SH-SY5Y (cell line): ENCODE data around the gene SASH3.
A peak's percentile ranks its signal among the peaks of the same experiment; 100 is the strongest.

ENCODE experiments used
- GATA2 ChIP-seq: IDR thresholded peaks from 2 replicates; pipeline ENCODE4 v1.6.1; 2011; ENCODE audit warnings: mild to moderate bottlenecking, low read depth, low read length
- GATA3 ChIP-seq: IDR thresholded peaks from 2 replicates; pipeline ENCODE4 v1.6.1; 2011; ENCODE audit warnings: low read depth, mild to moderate bottlenecking, low read length, moderate library complexity

Gene SASH3

DNA sequence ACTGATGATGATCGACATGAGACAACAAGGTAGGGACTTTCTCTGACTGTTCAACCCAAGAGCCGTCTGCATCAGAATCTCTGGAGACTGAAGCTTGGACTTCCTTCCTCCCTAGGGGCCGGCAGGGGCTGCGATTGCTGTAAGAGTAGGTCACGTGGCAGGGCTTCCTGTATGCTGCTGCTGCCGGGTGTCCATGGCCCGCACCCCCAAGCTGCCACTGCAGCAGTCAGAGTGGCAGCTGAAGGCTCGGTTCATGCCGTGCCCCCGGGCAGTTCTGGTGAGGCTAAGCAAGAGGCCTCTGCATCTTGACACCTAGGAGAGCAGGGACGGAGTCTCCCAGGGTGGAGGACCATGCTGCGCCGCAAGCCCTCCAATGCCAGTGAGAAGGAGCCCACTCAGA is at the start of gene SASH3:
Gene SASH3, plus strand, starts transcription at position 203 of the 400 bp plus-strand sequence. Its CDS starts 149 bp downstream, at position 352.
- TF ChIP-seq GATA2 (no peak), GATA3 (no peak)

- TF ChIP-seq GATA3 (no peak), GATA2 (no peak)
Observed at GRCh38 chrX:129731228-129731627, 48.5 kb upstream of the SASH3 start.

GRCh38 chrX:129732857-129733256 is 46.9 kb upstream of the SASH3 start:
- TF ChIP-seq GATA3 (no peak), GATA2 (no peak)

DNA sequence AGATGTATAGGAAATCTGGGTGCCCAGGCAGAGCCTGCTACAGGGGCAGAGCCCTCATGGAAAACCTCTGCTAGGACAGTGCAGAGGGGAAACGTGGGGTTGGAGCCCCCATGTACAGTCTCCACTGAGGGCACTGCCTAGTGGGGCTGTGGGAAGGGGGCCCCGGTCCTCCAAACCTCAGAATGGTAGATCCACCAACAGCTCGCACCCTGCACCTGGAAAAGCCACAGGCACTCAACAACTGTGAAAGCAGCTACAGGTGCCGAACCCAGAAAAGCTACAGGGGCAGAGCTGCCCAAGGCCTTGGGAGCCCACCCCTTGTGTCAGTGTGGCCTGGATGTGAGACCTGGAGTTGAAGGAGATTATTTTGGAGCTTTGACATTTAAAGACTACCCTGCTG is 46.4 kb upstream of the SASH3 start:
- TF ChIP-seq GATA3 (no peak), GATA2 (no peak)

- TF ChIP-seq GATA3: no peak
- no peak for TF ChIP-seq GATA2
Observed at GRCh38 chrX:129736491-129736890, 43.3 kb upstream of the SASH3 start.

DNA sequence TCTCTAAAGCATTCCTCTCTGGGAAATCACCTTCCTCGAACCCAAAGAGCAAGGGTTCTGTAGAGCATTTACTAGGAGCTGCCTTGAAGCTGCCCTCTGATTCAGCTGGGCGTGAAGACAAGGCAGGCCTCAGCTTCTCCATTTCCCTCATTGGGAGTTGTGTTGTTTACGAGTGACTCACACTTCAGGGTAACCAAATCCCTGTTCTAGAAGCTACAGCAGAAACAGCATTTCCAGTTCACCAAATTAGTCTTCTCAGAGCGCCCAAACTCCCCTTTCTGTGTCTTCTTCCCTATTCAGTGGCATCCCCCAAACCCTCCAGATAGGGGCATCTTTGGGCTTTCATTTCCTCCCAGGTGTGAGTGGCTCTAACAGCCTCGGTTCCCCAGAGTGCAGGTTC is 41.8 kb upstream of the SASH3 start:
- no peak for TF ChIP-seq GATA2
- TF ChIP-seq GATA3: no peak

DNA sequence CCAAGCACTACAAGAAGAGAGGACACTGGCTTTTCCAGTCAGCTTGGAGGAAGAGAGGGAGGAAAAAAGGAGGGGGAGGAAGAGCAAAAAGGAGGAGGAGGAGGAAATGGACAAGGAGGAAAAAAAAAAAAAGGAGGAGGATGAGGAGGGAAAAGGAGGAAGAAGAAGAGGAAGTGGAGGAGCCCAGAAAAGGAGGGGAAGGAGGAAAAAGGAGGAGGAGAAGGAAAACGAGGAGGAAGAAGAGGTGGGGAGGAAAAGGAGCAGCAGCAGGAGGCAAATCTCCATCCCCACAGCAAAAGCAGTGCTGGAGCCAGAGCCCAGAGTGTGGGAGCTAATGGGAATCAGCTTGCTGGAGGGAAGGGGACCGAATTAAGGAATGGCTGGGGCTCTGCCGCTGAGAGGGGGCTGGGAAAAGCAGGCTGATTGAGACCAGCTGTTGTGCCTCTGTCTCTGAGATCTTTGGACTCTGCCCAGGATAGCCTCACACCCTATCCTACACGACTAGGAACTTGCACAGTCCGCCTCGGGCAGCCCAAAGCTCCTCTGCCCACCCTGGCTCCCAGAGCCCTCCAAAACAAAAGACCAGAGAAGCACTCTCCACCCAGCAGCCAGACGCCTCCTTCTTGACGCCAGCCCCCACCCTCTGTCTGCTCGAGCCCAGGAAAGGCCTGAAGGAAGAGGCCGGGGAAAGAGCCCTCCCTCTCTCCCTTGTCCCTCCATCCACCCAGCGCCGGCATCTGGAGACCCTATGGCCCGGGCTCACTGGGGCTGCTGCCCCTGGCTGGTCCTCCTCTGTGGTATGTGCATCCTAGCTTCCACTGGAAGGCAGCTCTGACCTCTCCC is 41.1 kb upstream of the SASH3 start, which contains the start of gene XPNPEP2:
Gene XPNPEP2, plus strand, starts transcription at position 514 of the 843 bp plus-strand sequence. Its CDS starts 235 bp downstream, at position 749.
- peak; percentile 54; the same call in 1 of the 2 replicates for TF ChIP-seq GATA2
- TF ChIP-seq GATA3: no peak

- TF ChIP-seq GATA3 (no peak), GATA2 (no peak)
Observed at GRCh38 chrX:129739578-129739977, 40.2 kb upstream of the SASH3 start.

GRCh38 chrX:129741880-129742758 is 37.6 kb upstream of the SASH3 start:
- TF ChIP-seq GATA2 (no peak), GATA3 (no peak)

DNA sequence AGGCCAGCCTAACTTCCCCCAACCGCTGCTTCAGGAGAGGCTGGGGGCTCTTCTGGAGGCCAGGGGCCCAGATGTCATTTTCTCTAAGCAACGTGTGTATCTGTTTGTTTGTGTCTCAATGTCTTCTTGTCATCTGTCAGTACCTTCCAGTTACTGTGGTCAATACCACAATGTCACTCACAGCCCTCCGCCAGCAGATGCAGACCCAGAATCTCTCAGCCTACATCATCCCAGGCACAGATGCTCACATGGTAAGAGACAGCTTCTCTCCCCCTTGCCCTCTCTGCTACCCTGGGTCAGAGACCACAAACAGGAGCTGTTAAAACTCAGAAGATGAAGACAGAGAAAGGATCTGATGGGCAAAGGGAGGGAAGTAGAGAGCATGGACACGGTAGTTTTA is 35.9 kb upstream of the SASH3 start:
- TF ChIP-seq GATA3: no peak
- TF ChIP-seq GATA2: no peak

DNA sequence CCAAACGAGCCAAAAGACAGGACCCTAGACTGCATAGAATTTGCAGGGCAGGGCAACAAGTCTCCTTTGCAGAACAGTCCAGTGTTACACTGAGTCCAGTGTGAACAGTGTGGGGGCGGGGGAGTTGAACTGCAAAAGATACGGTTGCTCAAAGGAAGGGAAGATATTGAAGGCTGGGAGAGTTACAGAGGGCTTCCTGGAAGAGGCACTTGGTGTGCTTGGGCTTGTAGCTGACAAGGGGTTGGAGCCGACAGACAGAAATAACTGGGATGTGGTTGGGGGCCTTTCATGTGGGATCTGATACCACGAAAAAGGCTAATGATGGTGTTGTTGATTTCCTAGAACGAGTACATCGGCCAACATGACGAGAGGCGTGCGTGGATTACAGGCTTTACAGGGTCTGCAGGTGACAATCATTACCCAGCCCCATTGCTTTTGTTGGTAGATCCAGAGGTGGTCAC is 34.9 kb upstream of the SASH3 start:
- no peak for TF ChIP-seq GATA2
- TF ChIP-seq GATA3: no peak

DNA sequence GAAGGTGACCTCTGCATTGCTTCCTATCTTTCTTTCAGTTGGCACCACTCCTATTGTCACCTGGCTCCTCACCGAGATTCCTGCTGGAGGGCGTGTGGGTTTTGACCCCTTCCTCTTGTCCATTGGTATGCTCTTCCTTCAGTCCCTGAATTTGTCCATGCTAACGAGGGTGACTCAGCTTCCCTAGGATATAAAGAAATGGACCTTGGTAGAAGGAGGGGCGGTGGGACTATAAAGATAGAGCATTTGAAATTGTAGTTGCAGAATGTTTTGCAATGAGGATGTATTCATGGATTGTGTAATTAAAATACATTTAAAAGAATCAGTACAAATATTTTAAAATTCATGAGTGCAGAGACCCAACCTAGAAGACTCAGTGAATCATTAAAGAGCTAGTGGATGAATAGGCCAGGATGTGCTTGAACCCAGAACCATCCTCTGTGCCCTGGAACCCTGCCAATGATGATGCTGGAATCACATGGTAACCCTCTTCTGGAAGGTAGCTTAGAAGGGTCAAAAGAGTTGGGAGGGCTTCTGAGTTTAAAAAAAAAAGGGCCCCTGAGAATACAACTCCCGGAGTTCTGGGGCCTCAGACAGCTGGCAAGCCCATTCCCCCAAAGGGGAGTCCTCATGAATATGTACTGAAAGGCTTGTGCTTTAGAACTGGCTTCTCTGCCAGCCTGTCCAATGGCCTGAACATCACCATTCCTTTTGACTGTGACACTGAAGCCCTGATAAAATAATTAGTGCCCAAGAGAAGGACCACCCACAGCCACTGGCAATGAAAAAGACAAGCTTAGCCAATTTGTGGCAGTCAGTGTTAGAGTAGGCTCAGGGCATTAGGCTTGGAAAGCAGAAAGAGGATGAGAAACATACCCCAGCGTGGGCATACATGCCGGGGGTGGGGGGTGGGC is 32.9 kb upstream of the SASH3 start:
- TF ChIP-seq GATA2 (no peak), GATA3 (no peak)

DNA sequence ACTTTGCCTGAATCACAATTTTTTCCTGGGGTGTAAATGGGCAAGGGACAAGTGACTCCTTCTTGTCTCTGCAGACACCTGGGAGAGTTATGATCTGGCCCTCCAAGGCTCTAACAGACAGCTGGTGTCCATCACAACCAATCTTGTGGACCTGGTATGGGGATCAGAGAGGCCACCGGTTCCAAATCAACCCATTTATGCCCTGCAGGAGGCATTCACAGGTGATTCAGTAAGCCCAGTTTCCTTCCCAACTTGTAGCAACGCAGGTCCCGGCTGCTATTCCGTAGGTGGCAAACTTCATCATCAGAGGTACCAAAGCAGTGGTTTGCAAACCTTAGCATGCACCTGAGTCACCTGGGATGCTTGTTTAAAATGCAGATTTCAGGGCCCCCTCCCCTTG is 32.2 kb upstream of the SASH3 start:
- TF ChIP-seq GATA3 (no peak), GATA2 (no peak)

DNA sequence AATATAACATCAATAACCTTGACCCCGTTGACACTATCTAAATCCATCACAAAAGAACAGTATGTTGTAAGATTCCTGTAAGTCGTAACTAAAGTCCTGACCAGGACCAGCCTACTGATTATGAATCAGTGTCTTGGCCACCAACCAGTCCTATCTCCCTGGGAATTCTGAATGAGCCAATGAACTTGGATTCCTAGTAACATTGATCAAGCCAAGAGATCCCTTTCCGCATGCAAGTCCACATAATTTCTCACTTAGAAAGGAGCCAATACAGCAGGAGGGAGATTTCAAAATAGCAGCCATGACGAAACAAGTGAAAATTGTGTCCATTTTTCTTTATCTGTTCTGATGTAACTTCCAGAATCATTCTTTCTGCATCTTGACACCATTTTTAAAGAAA is 31.4 kb upstream of the SASH3 start:
- TF ChIP-seq GATA2: no peak
- no peak for TF ChIP-seq GATA3

- TF ChIP-seq GATA2: no peak
- no peak for TF ChIP-seq GATA3
Observed at GRCh38 chrX:129749069-129749468, 30.7 kb upstream of the SASH3 start.

DNA sequence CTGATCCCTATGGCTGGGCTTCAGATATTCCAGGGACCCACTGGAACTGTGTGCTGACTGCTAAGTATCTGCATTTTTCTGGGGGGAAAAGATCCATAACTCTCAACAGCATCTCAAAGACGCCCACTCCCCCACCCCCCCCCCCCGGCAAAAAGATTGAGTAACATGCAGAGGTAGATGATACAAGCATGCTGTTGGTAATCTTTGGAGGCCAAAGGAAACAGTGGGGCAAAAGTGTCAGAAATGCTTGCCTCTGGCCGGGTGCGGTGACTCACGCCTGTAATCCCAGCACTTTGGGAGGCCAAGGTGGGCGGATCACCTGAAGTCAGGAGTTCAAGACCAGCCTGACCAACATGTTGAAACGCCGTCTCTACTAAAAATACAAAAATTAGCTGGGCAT is 28.8 kb upstream of the SASH3 start:
- TF ChIP-seq GATA2: no peak
- TF ChIP-seq GATA3: no peak
